Stimulated activated CD8-positive, alpha-beta memory T cell treated with anti-CD3 and anti-CD28 coated beads, Interleukin-7, amount 100 ng/mL, for 1 hour (primary cell): Measurements from ENCODE around the gene CSF3R.
"Not testable (repeated sequence)": the region's sequence is repeated elsewhere in the genome, so short reads cannot be mapped to it uniquely, and the experiment has no call there.

Experiments used
- DNase-seq, 2 donors: peaks; one replicate each; pipeline ENCODE4 v3.0.0-alpha.2; 2020; ENCODE audit warnings: low read depth in 2 of 2

The CSF3R gene

DNA sequence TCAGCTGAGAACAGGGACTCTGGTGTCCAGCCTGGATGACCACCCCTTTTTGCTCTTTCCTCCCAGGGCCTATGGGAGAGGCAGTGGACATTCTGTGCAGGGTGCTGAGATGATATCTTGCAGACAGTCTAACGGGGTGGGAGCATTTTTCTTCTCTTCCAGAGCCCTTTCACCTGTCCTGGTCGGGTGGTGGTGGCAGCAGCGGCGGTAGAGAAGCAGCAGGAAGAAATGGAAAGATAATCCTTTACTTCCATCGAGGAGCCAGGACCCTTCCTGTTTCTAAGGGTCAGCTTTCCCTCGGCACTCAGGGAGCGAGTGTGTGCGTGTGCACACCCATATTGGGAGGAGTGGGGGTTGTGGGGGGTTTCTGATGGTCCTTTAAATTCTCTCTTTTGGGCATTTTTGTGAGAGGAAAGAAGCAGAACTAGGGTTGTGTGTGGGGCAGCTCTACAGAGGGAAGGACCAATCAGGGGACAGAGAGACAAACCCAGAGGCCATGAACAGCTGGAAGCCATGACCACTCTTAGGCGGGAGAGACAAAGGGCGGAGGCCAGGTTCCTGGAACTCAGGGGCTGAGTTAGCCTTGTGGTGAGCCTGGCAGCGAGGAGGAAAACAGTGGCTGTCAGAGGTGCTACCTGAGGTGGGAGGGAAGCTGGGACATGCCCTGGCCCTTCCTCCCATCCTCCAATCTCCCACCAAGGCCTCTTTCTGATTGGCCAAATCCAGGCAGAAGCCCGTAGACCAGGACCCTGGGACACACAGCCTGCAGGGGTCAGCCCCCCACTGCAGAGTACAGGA lies 31.2 kb upstream of the CSF3R start:
- no peak for DNase-seq

DNA sequence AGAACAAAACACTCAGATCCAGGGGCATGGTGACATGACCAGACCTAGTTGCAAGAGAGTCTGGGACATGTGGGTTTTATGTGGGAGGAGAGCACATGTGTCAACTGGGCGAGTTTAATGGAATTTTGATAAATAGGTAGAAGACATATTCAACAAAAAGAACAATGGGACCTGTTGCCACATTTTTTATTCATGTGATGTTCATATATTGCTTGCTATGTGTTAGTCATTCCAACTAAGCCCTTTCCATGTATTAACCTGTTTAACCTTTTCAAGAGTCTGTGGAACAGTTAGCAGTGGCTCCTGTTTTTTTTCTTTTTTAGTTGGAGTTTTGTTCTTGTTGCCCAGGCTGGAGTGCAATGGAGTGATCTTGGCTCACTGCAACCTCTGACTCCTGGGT lies 30.1 kb upstream of the CSF3R start:
- no peak for DNase-seq

DNA sequence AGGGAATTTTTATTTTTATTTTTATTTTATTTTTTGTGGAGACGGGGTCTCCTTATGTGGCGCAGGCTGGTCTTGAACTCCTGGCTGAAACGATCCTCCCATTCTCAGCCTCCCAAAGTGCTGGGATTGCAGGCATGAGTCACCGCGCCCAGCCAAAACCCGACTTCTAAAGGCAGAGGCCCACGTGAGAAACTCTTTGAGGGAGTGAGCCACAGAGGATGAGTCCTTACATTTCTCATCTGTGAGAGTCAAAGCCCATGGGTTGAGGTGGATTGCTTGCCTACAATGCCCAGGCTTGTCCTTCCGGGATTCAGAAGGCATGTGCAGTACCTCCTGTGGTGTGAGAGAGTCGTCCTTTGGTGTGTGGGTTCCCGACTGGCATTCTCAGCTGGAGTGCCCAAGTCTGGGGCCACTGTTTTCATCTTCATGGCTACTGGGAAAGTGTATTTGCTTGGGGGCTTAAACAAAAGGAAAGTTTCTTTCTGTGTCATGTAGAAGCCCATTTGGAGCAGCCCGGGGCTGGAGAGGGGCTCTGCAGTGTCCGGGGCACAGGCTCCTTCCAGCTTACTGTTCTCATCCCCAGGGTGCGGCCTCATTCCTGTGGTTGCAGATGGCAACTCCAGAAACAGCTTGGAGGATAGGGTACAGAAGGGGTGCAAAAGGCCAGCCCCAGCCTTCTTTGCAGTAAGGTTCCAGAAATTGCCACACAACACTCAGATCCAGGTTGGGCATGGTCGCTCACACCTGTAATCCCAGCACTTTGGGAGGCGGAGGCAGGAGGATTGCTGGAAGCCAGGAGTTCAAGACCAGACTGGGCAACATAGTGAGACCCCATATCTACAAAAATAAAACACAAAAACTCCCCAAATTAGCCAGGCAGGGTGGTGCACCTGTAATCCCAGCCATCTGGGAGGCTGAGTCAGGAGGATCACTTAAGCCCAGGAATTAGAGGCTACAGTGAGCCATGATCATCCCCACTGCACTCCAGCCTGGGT lies 29.4 kb upstream of the CSF3R start:
- no peak for DNase-seq

DNA sequence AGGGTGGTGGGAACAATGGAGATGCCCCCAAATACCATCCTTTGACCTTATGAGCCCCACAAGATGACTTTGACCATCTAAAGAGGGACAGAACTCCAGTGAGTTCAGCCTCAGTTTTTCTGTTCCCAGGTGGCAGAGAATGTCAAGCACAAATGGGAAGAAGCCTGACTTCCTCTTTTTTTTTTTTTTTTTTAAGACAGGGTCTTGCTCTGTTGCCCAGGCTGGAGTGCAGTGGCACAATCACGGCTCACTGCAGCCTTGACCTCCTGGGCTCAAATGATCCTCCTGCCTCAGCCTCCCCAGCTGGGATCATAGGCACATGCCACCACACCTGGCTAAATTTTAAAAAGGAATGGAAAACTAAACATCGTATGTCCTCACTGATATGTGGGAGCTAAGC lies 28.5 kb upstream of the CSF3R start:
- DNase-seq, result not testable (repeated sequence)

DNA sequence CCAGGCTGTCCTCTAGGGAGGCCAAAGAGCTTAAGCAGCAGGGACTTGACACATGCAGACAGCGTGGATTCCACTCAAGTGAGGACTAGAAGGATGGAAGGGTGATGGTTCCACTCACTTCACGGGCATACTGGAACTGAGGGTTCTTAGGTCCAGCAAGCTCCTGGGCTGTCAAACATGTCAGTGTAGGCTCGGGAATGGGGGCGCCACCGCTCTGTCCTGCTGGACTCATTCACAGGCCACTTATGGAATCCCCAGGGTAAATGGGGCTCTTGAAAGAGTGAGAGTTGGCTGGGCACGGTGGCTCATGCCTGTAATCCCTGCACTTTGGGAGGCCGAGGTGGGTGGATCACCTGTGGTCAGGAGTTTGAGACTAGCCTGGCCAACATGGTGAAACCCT lies 27.7 kb upstream of the CSF3R start:
- no peak for DNase-seq

DNA sequence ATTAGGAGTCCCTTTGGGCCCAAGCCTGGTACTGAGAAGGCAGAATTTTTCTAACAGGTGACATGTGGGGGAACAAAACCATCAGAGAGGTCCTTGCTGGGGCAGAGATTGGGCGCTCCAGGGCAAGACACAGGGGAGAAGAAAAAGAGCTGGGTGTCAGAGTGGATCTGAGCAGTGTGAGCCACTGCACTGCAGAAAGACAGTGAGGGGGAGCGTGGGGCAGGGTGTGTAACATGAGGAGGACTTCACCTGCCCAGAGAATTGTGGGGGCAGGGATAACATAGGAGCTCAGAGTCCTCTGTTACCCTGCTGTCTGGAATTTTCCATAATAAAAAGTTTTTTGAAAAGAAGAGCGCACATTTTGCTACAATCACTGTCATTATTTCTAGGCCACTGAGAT lies 25.5 kb upstream of the CSF3R start:
- no peak for DNase-seq

DNA sequence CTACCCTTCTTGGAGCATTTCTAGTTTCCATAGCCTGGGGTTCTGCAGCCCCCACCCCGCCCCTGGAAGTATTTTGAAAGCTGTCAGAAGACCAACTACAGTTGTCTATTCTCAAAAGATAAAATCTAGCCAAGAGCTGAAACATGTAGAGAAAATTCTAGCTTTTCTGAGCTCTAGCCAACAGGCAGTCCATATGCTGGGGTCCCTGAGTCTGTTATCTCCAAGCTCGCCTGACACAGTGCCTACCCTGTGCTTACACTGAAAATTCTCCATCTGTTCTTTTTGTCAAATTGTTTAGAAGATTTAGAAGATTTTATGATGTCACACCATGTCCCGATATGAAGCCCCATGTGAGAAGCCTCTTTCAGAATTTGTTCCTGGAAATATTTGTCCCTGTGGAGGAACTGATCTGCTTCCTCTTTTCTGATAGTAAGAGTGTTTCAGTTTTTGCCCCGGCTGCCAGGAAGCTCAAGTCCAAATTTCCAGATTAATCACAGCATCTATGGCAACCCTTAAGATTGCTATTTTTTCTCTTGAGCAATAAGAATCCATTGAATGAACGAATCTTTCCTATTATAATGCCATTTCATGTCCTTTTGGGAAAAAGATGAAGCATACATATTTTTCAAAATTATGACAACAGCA lies 23.7 kb upstream of the CSF3R start:
- DNase-seq, result no peak

DNA sequence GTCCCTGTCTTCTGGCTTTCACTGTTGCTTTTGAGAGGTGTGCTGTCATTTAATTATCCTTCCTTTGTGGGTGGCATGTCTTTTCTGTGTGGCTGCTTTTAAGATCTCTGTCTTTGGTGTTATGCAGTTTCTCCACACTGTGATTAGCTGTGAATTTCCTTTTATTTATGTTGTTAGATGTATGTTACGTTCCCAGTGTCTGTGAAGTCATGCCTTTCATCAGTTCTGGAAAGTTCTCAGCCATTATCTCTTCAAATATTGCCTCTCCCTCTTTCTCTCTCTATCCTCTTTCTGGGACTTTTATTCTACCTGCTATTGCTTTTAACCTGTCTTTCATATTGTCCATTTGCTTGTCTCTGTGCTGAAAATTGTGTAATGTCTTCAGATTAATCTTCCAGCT lies 21.0 kb upstream of the CSF3R start:
- DNase-seq, result no peak

DNA sequence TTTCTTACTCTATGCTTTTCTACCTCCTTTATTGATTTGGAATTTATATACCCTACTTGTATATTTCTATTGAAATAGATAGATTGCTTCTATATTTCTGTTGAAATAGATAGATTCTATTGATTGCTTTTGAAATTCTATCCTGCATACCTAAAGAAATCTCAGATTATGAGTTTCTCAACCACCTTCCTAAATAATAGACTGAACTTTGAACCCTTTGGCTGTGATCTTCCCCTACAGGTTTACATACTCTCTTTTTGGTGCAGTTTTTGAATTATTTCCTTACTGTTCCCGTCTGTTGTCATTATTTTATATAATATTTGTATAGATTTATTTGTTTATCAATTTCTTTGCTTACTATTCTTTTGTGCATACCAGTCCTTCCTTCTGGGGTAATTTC lies 20.4 kb upstream of the CSF3R start:
- no peak for DNase-seq

DNA sequence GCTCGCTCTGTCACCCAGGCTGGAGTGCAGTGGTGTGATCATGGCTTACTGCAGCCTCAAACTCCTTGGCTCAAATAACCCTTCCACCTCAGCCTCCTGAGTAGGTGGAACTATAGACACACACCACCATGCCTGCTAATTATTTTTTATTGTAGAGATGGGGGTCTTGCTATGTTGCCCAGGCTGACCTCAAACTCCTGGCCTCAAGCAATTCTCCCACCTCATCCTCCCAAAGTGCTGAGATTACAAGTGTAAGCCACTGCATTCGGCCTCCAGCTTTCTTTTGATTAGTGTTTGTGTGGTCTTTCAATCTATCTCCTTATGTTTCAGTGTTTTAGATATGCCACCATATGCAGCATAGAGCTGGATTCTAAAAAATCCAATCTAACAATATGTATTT lies 19.9 kb upstream of the CSF3R start:
- no peak for DNase-seq

DNA sequence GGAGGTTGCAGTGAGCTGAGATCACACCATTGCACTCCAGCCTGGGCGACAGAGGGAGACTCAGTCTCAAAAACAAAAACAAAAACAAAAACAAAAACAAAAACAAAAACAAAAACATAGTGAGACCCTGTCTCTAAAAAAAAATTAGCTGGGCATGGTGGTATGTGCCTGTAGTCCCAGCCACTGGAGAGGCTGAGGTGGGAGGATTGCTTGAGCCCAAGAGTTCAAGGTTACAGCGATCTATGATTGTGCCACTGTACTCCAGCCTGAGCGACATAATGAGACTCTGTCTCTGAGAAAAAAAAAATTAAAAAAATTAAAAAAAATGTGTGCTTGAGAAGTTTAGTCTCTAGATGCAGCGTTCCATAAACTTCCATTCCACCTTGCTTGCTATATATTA lies 19.2 kb upstream of the CSF3R start:
- DNase-seq, result not testable (repeated sequence)

DNA sequence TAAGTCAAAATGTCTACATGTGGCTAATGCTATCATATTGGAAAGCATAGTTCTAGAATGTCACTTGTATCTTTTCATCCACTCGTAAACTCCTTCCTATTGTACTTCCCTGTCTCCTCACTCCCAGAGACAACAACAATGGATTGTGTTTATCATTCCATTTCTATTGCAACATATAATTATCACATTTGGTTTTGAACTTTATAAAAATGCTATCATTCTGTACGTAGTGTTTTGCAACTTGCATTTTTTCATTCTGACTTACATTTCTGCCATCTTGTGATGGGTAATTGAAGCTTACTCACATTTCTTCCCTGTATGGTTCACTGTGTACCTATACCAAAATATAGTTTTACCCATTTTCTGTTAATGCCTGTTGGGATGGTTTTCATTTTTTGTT lies 14.5 kb upstream of the CSF3R start:
- no peak for DNase-seq

DNA sequence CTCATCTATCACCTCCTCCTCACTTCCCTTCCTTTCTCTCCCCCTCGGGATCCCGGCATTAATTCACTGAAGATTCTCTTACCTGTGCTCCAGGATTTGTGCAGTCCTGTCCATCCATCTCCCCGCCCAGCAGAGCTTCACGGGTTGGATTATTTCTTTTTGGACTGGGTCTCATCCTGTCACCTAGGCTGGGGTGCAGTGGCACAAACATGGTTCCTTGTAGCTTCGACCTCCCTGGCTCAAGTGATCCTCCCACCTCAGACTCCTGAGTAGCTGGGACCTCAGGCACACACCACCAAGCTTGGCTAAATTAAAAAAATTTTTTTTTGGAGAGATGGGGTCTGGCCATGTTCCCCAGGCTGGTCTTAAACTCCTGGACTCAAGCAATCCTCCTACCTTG lies 12.3 kb upstream of the CSF3R start:
- DNase-seq, result no peak

DNA sequence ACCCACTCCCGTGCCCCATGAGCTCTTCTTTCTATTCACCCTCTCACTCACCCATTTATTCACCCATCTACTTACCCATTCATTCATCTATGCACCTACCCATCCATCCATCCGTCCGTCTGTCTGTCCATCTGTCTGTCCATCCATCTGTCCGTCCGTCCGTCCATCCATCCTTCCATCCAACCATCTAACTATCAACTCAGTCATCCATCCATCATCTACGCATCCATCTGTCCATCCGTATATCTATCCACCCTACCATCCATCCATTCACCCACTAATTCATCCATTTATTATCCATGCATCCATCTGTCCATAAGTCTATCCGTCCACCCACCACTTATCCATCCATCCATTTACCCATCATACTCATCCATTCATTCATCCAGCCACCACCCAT lies 10.8 kb upstream of the CSF3R start:
- no peak for DNase-seq

DNA sequence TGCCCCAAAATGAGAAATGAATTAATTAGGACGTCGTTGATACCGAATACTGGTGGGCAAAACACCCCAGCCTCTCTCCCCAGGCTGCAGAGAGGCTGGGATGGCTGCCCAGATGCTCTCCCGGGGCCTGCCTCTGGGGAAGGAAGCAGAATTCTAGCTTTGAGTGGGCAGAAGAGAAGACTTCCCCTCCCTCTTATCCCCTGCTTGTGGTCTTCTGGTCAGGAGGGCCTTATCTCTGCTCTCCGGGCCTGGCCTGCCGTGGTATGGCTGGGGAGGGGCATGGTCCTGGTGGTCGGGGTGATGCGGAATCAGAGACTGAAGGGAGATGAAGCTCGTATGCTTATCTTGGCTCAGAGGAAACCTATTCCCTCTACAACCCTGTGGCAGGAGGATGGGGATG lies 9.8 kb upstream of the CSF3R start:
- DNase-seq, result no peak

DNA sequence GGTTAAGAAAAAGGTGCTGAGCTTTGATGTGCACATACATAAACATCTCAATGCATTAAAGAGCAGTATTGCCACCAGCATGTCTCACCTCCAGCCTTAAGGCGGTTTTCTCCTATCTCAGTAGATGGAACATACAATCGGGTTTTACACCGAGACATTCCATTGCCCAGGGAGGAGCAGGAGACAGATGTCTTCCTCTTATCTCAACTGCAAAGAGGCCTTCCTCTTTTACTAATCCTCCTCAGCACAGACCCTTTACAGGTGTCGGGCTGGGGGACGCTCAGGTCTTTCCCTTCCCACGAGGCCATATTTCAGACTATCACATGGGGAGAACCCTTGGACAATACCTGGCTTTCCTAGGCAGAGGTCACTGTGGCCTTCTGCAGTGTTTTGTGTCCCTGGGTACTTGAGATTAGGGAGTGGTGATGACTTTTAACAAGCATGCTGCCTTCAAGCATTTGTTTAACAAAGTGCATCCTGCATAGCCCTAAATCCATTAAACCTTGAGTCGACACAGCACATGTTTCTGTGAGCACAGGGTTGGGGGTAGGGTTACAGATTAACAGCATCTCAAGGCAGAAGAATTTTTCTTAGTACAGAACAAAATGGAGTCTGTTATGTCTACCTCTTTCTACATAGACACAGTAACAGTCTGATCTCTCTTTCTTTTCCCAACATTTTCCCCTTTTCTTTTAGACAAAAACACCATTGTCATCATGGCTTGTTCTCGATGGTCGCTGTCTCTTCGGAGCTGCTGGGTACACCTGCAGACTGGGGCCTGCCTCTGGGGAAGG lies 6.7 kb upstream of the CSF3R start:
- not testable (repeated sequence) for DNase-seq

DNA sequence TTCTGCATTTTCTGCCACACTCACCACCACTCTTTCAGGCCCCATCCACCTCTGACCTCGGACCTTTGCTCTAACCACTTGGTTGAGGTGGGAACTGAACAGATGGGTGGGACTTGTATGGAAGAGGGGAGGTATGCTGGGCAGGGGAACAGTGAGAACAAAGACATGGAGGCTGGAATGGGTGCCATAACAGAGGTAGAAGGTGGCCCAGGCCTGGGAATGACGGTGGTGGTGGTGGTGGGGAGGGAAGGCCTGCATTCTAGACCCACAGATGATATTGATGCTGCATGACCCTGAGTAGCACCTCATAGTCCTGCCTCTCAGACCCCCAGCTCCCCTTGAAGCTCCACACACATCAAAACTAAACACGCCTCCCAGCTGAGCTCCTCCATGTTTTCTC lies 5.2 kb upstream of the CSF3R start:
- no peak for DNase-seq

DNA sequence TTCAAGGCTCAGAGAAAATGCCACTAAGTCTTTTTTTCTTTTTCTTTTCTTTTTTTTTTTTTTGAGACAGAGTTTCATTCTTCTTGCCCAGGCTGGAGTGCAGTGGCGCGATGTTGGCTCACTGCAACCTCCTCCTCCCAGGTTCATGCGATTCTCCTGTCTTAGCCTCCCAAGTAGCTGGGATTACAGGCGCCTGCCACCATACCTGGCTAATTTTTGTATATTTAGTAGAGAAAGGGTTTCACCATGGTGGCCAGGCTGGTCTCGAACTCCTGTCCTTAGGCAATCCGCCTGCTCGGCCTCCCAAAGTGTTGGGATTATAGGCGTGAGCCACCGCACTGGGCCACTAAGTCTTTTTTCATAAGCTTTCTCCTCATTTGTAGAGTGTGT lies 4.6 kb upstream of the CSF3R start:
- DNase-seq, result not testable (repeated sequence)

DNA sequence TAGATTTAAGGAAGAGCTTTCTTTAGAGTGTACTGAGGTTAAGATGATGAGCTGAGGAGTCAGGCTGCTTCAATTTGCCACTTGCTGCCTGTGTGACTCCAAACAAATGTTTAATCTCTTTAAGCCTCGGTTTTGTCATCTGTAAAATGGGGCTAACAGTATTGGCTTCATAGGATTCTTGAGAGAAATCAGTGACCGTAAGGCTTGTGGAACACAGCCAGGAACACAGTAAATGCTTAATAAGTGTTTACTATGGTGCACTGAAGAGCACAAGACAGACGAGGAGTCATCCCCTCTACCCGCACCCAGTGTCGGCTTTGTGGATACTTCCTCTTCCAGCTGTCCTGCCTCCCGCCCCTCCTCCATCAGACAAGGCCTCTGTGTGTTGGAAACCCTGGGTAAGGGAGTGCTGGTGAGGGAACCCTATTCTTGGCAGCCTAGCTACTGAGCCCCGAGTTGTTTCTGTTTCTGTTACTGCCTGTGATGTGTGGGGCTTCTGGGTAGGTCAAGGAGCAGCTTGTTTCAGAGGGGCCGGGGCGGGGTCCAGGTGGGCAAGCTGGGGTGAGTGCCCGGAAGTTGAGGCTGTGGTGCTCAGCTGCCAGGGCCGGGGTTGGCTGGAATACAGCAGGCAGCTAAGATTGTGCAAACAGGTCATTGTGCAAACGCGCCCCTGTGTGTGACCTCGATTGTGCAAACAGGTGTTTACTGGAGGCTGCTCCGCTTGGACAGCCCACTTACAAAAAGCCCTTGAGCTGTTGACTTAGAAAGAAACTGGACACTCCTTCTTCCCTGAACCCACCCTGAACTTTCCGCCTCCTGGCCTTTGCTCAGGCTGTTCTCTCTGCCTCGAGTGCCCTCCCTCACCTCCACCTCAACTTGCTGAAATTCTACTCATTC lies 4.0 kb upstream of the CSF3R start:
- no peak for DNase-seq

DNA sequence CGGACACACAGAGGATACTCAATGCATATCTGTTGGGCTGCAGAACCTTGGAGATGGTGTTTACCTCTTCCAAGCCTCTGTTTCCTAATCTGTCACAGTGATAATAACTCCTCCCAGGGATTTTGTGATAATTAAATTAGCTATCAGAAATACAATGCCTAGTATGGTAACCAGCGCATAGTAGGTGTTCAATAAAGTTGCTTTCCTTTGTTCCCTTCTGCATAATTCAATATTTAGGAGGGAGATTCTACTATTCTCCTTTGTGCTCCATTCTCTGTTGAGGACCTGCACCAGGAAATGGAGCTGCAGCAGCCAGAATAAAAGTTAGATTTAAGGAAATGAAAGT lies 3.4 kb upstream of the CSF3R start:
- DNase-seq, result no peak

DNA sequence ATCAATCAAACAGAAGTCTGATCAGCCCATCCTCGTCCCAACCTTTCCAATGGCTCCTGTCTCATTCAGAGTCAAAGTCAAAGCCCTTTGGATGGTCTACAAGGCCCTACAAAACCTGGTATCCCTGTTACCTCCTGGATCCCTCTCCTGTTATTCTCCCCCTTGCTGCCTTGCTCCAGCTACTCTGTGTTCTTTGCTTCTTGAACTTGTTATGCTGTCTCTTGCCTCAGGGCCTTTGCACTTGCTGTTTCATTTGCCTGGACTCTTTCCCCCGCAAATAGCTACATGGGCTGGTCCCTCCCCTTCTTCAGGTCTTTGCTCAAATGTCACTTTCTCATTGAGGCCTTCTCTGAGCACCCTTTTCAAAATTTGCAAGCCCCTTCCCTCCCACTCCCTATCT lies 1.4 kb upstream of the CSF3R start:
- no peak for DNase-seq
